Activated CD4-positive, alpha-beta memory T cell treated with anti-CD3 and anti-CD28 coated beads, Interleukin-2, amount 10 ng/mL, durations not matched to agents 7 days and 5 days (primary cell): Measurements from ENCODE around the gene MAMDC2. TPM values are rescaled to one million over a fixed set of nuclear protein-coding genes. Genes with fewer than 3 reads are reported as not detected.
"Not testable (repeated sequence)": the region's sequence is repeated elsewhere in the genome, so short reads cannot be mapped to it uniquely, and the experiment has no call there.

Source experiments
- CTCF ChIA-PET: fragments of 350-600 bp; sonication (Branson Sonifier 250); formaldehyde crosslinking; loops from one replicate; lab custom pipeline; 2021; ENCODE audit warnings: antibody characterized with exemption, inconsistent platforms; lab: Charles Lee
- POLR2A ChIA-PET: fragments of 350-600 bp; sonication (Branson Sonifier 250); formaldehyde crosslinking; loops from one replicate; lab custom pipeline; 2021; ENCODE audit warnings: antibody characterized with exemption; lab: Charles Lee
- DNase-seq: peaks from one replicate; pipeline ENCODE4 v3.0.0-alpha.2; 2020
- H3K27ac Mint-ChIP-seq: one replicate; pipeline ENCODE4 v1.8.0; 2021; ENCODE audit warnings: mild to moderate bottlenecking, mixed read lengths
- H3K27me3 Mint-ChIP-seq: one replicate; pipeline ENCODE4 v1.8.0; 2021; ENCODE audit warnings: mixed read lengths
- H3K36me3 Mint-ChIP-seq: one replicate; pipeline ENCODE4 v1.8.0; 2021; ENCODE audit warnings: low read depth, mixed read lengths
- H3K4me1 Mint-ChIP-seq: one replicate; pipeline ENCODE4 v1.8.0; 2021; ENCODE audit warnings: mixed read lengths
- H3K4me3 Mint-ChIP-seq: one replicate; pipeline ENCODE4 v1.8.0; 2021; ENCODE audit warnings: mild to moderate bottlenecking, mixed read lengths
- H3K9me3 Mint-ChIP-seq: one replicate; pipeline ENCODE4 v1.8.0; 2021; ENCODE audit warnings: mixed read lengths
- total RNA-seq, 2 experiments: library from RNA; stranded (reverse); gene quantifications; one replicate each; pipeline ENCODE4 v1.2.3, GENCODE V29; 2021

MAMDC2 gene
- total RNA-seq, 2 experiments from 2014 or later: 0.05 TPM; not detected in 1

- H3K27ac Mint-ChIP-seq: no peak overlapping the region
- POLR2A ChIA-PET: no interaction called here
- H3K27me3 Mint-ChIP-seq: no peaks in the 10 kb centered on the region
- no peak overlapping the region for H3K4me3 Mint-ChIP-seq
- H3K4me1 Mint-ChIP-seq: no peaks in the 10 kb centered on the region
- CTCF ChIA-PET: no interaction called here
- DNase-seq: no peak
- H3K36me3 Mint-ChIP-seq: no peaks in the 10 kb centered on the region
- H3K9me3 Mint-ChIP-seq: no peaks in the 10 kb centered on the region
Observed at GRCh38 chr9:70170151-70170790, 126.6 kb downstream of the MAMDC2 start.

DNA sequence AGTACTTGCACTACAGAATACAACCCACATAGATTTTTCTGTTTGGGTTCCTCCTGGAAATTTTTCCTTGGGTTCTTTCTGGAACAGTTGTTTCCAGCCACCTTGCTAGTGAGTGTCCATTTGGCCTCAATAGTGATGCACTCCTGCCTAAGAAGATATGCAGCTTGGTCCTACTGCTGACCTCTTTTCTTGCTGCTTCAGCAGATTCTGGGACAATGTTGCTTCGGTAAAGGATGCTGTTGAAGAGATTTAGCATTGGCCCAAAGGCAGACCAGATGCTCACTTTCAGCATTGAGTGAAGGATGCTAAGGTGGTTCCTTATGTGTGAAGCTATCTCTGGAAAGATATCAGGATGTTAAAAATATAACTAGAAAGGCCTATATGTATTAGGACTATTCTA is 128.9 kb downstream of the MAMDC2 start:
- Mint-ChIP-seq H3K9me3 (no peaks in the 10 kb centered on the region), H3K27me3 (no peaks in the 10 kb centered on the region), H3K4me1 (no peaks in the 10 kb centered on the region), H3K4me3 (no peak overlapping the region), H3K27ac (no peak overlapping the region), H3K36me3 (no peaks in the 10 kb centered on the region)
- ChIA-PET CTCF (no interaction called here), POLR2A (no interaction called here)
- DNase-seq: no peak

DNA sequence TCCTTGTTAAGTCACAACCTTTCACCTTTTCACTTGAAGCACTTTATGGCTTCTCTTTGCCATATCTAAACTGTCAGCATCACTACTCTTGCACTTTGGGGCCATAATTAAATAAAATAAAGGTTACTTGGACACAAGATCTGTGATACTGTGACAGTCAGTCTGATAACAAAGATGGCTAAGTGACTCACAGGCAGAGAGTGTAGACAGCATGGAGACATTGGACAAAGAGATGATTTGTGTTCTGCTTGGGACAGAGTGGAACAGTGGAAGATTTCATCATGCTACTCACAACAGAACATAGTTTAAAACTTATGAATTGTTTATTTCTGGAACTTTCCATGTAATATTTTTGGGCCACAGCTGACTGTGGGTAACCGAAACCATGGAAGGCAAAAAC is 133.5 kb downstream of the MAMDC2 start:
- CTCF ChIA-PET: no interaction called here
- POLR2A ChIA-PET: no interaction called here

DNA sequence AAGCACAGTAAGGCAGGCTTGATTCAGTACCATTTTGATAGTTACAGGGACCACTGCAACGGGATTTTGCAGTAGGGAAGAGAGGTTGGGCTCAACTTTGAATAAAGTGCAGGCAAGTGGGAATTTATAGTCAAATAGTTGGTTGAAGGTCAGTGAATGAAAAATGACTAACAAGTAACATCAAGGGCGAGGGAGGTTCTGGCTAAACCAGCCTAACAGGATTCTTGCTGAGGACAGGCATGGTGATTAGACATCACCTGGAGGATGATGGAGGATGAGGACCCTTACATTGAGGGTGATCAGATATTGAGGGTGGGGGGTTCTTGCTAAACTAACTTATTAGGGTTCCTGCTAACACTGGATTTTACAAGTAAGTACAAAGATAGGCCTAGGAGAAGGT is 149.1 kb downstream of the MAMDC2 start:
- Mint-ChIP-seq H3K27me3 (peaks cover 8% of the 10 kb centered on the region), H3K4me1 (no peaks in the 10 kb centered on the region), H3K36me3 (no peaks in the 10 kb centered on the region), H3K9me3 (no peaks in the 10 kb centered on the region), H3K27ac (no peak overlapping the region), H3K4me3 (no peak overlapping the region)
- ChIA-PET POLR2A (no interaction called here), CTCF (no interaction called here)
- no peak for DNase-seq

More for the DNA sequence above, 133.5 kb downstream of the MAMDC2 start:
- Mint-ChIP-seq H3K9me3 (no peaks in the 10 kb centered on the region), H3K4me1 (no peaks in the 10 kb centered on the region), H3K36me3 (no peaks in the 10 kb centered on the region), H3K27ac (no peak overlapping the region), H3K27me3 (no peaks in the 10 kb centered on the region), H3K4me3 (no peak overlapping the region)
- DNase-seq: no peak

- Mint-ChIP-seq H3K27ac (no peak overlapping the region), H3K4me1 (no peaks in the 10 kb centered on the region), H3K9me3 (no peaks in the 10 kb centered on the region), H3K36me3 (no peaks in the 10 kb centered on the region), H3K4me3 (no peak overlapping the region), H3K27me3 (peaks cover 4% of the 10 kb centered on the region)
- ChIA-PET CTCF (no interaction called here), POLR2A (no interaction called here)
- no peak for DNase-seq
Observed at GRCh38 chr9:70195456-70195855, 151.8 kb downstream of the MAMDC2 start.

DNA sequence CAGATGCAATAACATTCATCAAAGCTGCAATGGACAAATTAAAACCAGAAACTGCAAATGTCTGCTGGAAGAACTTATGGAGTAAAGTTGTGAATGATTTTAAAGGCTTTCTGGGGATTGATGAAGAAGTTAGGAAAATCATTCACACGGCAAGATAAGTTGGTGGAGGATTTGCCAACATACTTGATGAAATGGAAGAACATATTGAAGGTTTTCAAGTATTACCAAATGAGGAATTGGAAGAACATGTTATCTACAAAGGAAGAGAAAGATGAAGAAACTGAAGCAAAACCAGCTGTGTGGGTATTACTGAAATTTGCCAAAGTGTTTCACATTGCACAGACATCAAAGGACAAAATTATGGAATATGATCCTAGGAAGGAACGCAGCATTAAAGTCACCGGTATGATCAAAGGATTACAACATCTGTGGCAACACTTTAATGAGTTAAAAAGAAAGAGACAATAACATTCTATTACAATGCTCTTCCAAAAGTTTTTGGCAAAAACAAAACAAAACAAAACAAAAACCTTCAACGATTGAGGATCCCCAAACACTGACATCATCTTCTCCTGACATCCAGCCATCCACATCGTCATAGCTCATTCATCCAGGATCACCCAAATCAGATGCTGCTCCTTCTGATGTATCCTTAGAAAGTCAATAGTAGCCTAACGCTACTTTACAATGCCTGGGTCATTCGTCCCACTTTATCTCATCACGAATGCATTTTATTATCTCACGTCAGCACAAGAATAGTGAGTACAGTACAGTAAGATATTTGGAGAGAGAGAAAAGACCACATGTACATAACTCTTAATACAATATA is 153.8 kb downstream of the MAMDC2 start:
- Mint-ChIP-seq H3K27ac (no peak overlapping the region), H3K4me1 (no peaks in the 10 kb centered on the region), H3K4me3 (no peak overlapping the region), H3K27me3 (no peaks in the 10 kb centered on the region), H3K9me3 (no peaks in the 10 kb centered on the region), H3K36me3 (no peaks in the 10 kb centered on the region)
- no peak for DNase-seq
- ChIA-PET CTCF (no interaction called here), POLR2A (no interaction called here)

DNA sequence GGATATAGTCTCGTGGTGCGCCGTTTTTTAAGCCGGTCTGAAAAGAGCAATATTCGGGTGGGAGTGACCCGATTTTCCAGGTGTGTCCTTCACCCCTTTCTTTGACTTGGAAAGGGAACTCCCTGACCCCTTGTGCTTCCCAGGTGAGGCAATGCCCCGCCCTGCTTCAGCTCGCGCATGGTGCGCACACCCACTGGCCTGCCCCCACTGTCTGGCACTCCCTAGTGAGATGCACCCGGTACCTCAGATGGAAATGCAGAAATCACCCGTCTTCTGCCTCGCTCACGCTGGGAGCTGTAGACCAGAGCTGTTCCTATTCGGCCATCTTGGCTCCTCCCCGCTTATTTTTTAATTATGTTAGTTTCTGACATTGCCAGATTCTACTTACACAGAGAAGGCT is 161.1 kb downstream of the MAMDC2 start:
- CTCF ChIA-PET, H3K4me1 Mint-ChIP-seq, POLR2A ChIA-PET, H3K27ac Mint-ChIP-seq, H3K36me3 Mint-ChIP-seq, H3K27me3 Mint-ChIP-seq, H3K9me3 Mint-ChIP-seq, DNase-seq, H3K4me3 Mint-ChIP-seq: not testable (repeated sequence)

DNA sequence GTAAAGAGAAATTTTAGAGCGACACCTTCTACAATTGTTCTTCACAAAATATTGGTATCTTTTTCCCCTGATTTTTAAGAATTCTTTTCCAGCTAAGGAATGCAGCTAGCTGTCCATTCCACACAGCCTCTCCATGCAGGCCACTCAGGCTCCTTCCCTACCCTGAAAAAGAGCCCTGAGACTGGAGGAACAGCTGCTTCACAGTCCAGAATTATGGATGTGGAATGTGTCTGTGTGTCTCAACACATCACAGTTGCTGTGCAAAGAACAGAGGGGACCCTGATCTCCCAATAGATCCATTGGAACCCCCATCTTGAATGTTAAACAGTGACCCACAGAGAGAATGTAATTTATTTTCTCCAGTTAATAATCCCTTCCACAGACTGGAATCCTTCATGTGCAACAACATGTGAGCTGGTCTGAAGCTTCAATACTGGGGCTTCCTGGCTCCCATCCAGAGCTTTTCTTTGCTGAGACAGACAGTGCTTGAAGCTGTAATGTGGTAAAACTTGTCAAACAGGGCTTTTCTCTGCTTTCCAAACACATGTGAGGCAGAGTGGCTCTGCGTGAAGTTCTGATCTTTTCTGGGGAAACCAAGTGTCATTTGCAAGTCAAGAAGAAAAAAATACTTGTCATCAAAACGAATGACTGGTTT is 161.8 kb downstream of the MAMDC2 start:
- ChIA-PET POLR2A (no interaction called here), CTCF (no interaction called here)
- Mint-ChIP-seq H3K4me1 (no peaks in the 10 kb centered on the region), H3K4me3 (no peak overlapping the region), H3K27ac (no peak overlapping the region), H3K9me3 (peaks cover 5% of the 10 kb centered on the region), H3K27me3 (no peaks in the 10 kb centered on the region), H3K36me3 (no peaks in the 10 kb centered on the region)
- DNase-seq: no peak

- no peak for DNase-seq
- Mint-ChIP-seq H3K4me1 (no peaks in the 10 kb centered on the region), H3K4me3 (no peak overlapping the region), H3K27ac (no peak overlapping the region), H3K9me3 (peaks cover 3% of the 10 kb centered on the region), H3K36me3 (no peaks in the 10 kb centered on the region), H3K27me3 (no peaks in the 10 kb centered on the region)
- ChIA-PET POLR2A (no interaction called here), CTCF (no interaction called here)
Observed at GRCh38 chr9:70217029-70217428, 173.4 kb downstream of the MAMDC2 start.

DNA sequence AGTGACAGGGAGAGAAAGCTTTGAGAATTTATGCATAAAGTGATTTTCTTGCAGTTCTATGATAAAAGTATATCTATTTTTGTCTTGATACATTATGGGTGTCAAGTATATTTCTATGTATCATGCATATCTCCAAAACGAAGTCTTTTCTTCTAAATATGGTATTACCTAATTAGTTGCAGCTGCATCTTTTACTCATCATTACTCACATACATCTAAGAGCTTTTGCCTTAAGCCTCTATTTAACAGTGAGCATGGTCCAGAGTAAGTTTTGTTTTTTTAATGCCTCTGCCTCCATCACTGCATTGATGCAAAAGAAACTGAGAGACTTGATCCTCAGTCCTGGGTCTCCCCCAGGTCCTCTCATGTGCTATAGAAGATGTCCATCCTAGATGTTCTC is 175.1 kb downstream of the MAMDC2 start:
- no peak for DNase-seq
- H3K27ac Mint-ChIP-seq: no peak overlapping the region
- H3K36me3 Mint-ChIP-seq: no peaks in the 10 kb centered on the region
- no peaks in the 10 kb centered on the region for H3K9me3 Mint-ChIP-seq
- ChIA-PET POLR2A (no interaction called here), CTCF (no interaction called here)
- H3K4me3 Mint-ChIP-seq: no peak overlapping the region
- no peaks in the 10 kb centered on the region for H3K4me1 Mint-ChIP-seq
- no peaks in the 10 kb centered on the region for H3K27me3 Mint-ChIP-seq

DNA sequence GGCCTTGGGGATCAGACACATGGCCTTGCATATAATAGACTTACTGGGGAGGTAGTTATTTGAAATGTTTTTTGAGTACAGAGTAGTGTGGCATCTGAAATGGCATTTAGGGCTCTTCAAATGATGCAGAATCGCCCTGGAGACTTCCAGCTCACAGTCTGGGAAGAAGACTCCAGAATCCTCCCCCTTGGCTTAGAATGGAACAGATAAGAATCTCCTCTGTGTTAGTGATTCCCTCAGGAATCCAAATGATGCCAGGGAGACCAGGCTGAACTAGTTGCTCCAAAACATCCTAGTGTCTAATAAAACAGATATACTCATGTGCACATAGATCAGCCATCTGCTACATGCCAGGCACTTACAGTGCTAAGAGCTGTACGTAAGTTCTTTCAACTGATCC is 176.6 kb downstream of the MAMDC2 start:
- Mint-ChIP-seq H3K4me3 (no peak overlapping the region), H3K27me3 (no peaks in the 10 kb centered on the region), H3K27ac (no peak overlapping the region), H3K9me3 (no peaks in the 10 kb centered on the region), H3K36me3 (no peaks in the 10 kb centered on the region), H3K4me1 (no peaks in the 10 kb centered on the region)
- DNase-seq: no peak
- ChIA-PET POLR2A (no interaction called here), CTCF (no interaction called here)

GRCh38 chr9:70222354-70222753 is 178.7 kb downstream of the MAMDC2 start:
- no peak for DNase-seq
- no peaks in the 10 kb centered on the region for H3K4me1 Mint-ChIP-seq
- H3K9me3 Mint-ChIP-seq: no peaks in the 10 kb centered on the region
- H3K36me3 Mint-ChIP-seq: no peaks in the 10 kb centered on the region
- H3K4me3 Mint-ChIP-seq: no peak overlapping the region
- H3K27ac Mint-ChIP-seq: no peak overlapping the region
- CTCF ChIA-PET: interaction anchor here (0.7 kb wide), 1 partner anchor 292 kb away, joined by 7 read pairs; no protein-coding TSS in a partner anchor
- POLR2A ChIA-PET: no interaction called here
- no peaks in the 10 kb centered on the region for H3K27me3 Mint-ChIP-seq

GRCh38 chr9:70228118-70228517 is 184.5 kb downstream of the MAMDC2 start:
- Mint-ChIP-seq H3K27me3 (no peaks in the 10 kb centered on the region), H3K9me3 (no peaks in the 10 kb centered on the region), H3K36me3 (no peaks in the 10 kb centered on the region), H3K4me3 (no peak overlapping the region), H3K4me1 (no peaks in the 10 kb centered on the region), H3K27ac (no peak overlapping the region)
- no peak for DNase-seq
- ChIA-PET CTCF (no interaction called here), POLR2A (no interaction called here)
